Activated naive CD8-positive, alpha-beta T cell (primary cell): Measurements from ENCODE around the gene CNPY3.
"Not testable (repeated sequence)": the region's sequence is repeated elsewhere in the genome, so short reads cannot be mapped to it uniquely, and the experiment has no call there.

Experiments
- H3K27ac Mint-ChIP-seq: one replicate; pipeline ENCODE4 v1.8.0; 2021; ENCODE audit warnings: mixed read lengths
- H3K27me3 Mint-ChIP-seq: one replicate; pipeline ENCODE4 v1.8.0; 2021; ENCODE audit warnings: mixed read lengths
- H3K36me3 Mint-ChIP-seq: one replicate; pipeline ENCODE4 v1.8.0; 2021; ENCODE audit warnings: mixed read lengths
- H3K4me1 Mint-ChIP-seq: one replicate; pipeline ENCODE4 v1.8.0; 2021; ENCODE audit warnings: low read depth, mixed read lengths
- H3K4me3 Mint-ChIP-seq: one replicate; pipeline ENCODE4 v1.8.0; 2021; ENCODE audit warnings: mild to moderate bottlenecking, mixed read lengths
- H3K9me3 Mint-ChIP-seq: one replicate; pipeline ENCODE4 v1.8.0; 2021; ENCODE audit warnings: low read depth, mixed read lengths

The CNPY3 gene

GRCh38 chr6:42936398-42936797 lies 7.1 kb downstream of the CNPY3 start:
- peak overlapping the region; percentile 10 for H3K27ac Mint-ChIP-seq
- H3K4me3 Mint-ChIP-seq = no peak overlapping the region
- H3K36me3 Mint-ChIP-seq = peaks cover 7% of the 10 kb centered on the region
- H3K9me3 Mint-ChIP-seq = no peaks in the 10 kb centered on the region
- no peaks in the 10 kb centered on the region for H3K27me3 Mint-ChIP-seq
- peaks cover 48% of the 10 kb centered on the region for H3K4me1 Mint-ChIP-seq

- Mint-ChIP-seq H3K4me3 (no peak overlapping the region), H3K4me1 (peaks cover 37% of the 10 kb centered on the region), H3K36me3 (peaks cover 7% of the 10 kb centered on the region), H3K9me3 (no peaks in the 10 kb centered on the region), H3K27ac (peak overlapping the region; percentile 58), H3K27me3 (no peaks in the 10 kb centered on the region)
These were observed 8.5 kb downstream of the CNPY3 start for GRCh38 chr6:42937548-42938427.

GRCh38 chr6:42938428-42938796 lies 9.1 kb downstream of the CNPY3 start:
- peaks cover 1% of the 10 kb centered on the region for H3K36me3 Mint-ChIP-seq
- H3K27ac Mint-ChIP-seq = no peak overlapping the region
- no peaks in the 10 kb centered on the region for H3K9me3 Mint-ChIP-seq
- no peak overlapping the region for H3K4me3 Mint-ChIP-seq
- peaks cover 30% of the 10 kb centered on the region for H3K4me1 Mint-ChIP-seq
- no peaks in the 10 kb centered on the region for H3K27me3 Mint-ChIP-seq

GRCh38 chr6:42938987-42939809 lies 9.9 kb downstream of the CNPY3 start:
- Mint-ChIP-seq H3K4me3 (no peak overlapping the region), H3K27me3 (no peaks in the 10 kb centered on the region)

GRCh38 chr6:42939810-42940167 lies 10.5 kb downstream of the CNPY3 start:
- H3K9me3 Mint-ChIP-seq = no peaks in the 10 kb centered on the region
- H3K27me3 Mint-ChIP-seq = no peaks in the 10 kb centered on the region
- H3K4me1 Mint-ChIP-seq = peaks cover 18% of the 10 kb centered on the region
- no peak overlapping the region for H3K4me3 Mint-ChIP-seq
- H3K36me3 Mint-ChIP-seq = no peaks in the 10 kb centered on the region
- H3K27ac Mint-ChIP-seq = peak overlapping the region; percentile 51

More at GRCh38 chr6:42938987-42939809, 9.9 kb downstream of the CNPY3 start:
- Mint-ChIP-seq H3K36me3 (no peaks in the 10 kb centered on the region), H3K27ac (peak overlapping the region; percentile 51), H3K4me1 (peaks cover 23% of the 10 kb centered on the region), H3K9me3 (no peaks in the 10 kb centered on the region)

GRCh38 chr6:42940493-42941045 lies 11.3 kb downstream of the CNPY3 start:
- Mint-ChIP-seq H3K27ac (peak overlapping the region; percentile 46), H3K36me3 (no peaks in the 10 kb centered on the region), H3K4me3 (no peak overlapping the region)

GRCh38 chr6:42941356-42941755 lies 12.1 kb downstream of the CNPY3 start:
- not testable (repeated sequence) for H3K4me3 Mint-ChIP-seq, H3K9me3 Mint-ChIP-seq, H3K4me1 Mint-ChIP-seq, H3K27me3 Mint-ChIP-seq, H3K36me3 Mint-ChIP-seq
- H3K27ac Mint-ChIP-seq = peak overlapping the region; percentile 46

More at GRCh38 chr6:42940493-42941045, 11.3 kb downstream of the CNPY3 start:
- no peaks in the 10 kb centered on the region for H3K9me3 Mint-ChIP-seq
- no peaks in the 10 kb centered on the region for H3K27me3 Mint-ChIP-seq
- peaks cover 15% of the 10 kb centered on the region for H3K4me1 Mint-ChIP-seq

GRCh38 chr6:42942444-42942843 lies 13.2 kb downstream of the CNPY3 start:
- Mint-ChIP-seq H3K27me3 (no peaks in the 10 kb centered on the region), H3K9me3 (no peaks in the 10 kb centered on the region), H3K4me1 (peaks cover 4% of the 10 kb centered on the region), H3K4me3 (no peak overlapping the region), H3K36me3 (no peaks in the 10 kb centered on the region), H3K27ac (no peak overlapping the region)

GRCh38 chr6:42947950-42948349 lies 18.7 kb downstream of the CNPY3 start:
- Mint-ChIP-seq H3K9me3 (no peaks in the 10 kb centered on the region), H3K4me1 (no peaks in the 10 kb centered on the region), H3K4me3 (no peak overlapping the region), H3K27ac (no peak overlapping the region), H3K36me3 (peaks cover 5% of the 10 kb centered on the region), H3K27me3 (no peaks in the 10 kb centered on the region)

- no peak overlapping the region for H3K4me3 Mint-ChIP-seq
- no peaks in the 10 kb centered on the region for H3K9me3 Mint-ChIP-seq
- H3K4me1 Mint-ChIP-seq = no peaks in the 10 kb centered on the region
- no peak overlapping the region for H3K27ac Mint-ChIP-seq
- H3K36me3 Mint-ChIP-seq = peaks cover 5% of the 10 kb centered on the region
- H3K27me3 Mint-ChIP-seq = no peaks in the 10 kb centered on the region
These were observed 23.1 kb downstream of the CNPY3 start for GRCh38 chr6:42952389-42952788.

GRCh38 chr6:42954405-42954804 lies 25.1 kb downstream of the CNPY3 start:
- not testable (repeated sequence) for H3K4me3 Mint-ChIP-seq, H3K27ac Mint-ChIP-seq, H3K9me3 Mint-ChIP-seq, H3K36me3 Mint-ChIP-seq, H3K27me3 Mint-ChIP-seq, H3K4me1 Mint-ChIP-seq

GRCh38 chr6:42958125-42958524 lies 28.8 kb downstream of the CNPY3 start:
- Mint-ChIP-seq H3K36me3 (no peaks in the 10 kb centered on the region), H3K4me1 (peaks cover 15% of the 10 kb centered on the region), H3K27ac (no peak overlapping the region), H3K9me3 (no peaks in the 10 kb centered on the region), H3K27me3 (no peaks in the 10 kb centered on the region), H3K4me3 (no peak overlapping the region)

- Mint-ChIP-seq H3K27ac (no peak overlapping the region), H3K27me3 (no peaks in the 10 kb centered on the region), H3K4me1 (peaks cover 16% of the 10 kb centered on the region), H3K4me3 (peak overlapping the region; percentile 78), H3K9me3 (no peaks in the 10 kb centered on the region), H3K36me3 (no peaks in the 10 kb centered on the region)
These were observed 30.6 kb downstream of the CNPY3 start for GRCh38 chr6:42959917-42960242.

GRCh38 chr6:42960243-42961019 lies 31.2 kb downstream of the CNPY3 start, which contains the start of gene GNMT:
GNMT (plus strand) TSS chr6:42960754; CDS start chr6:42960768, 14 bp downstream.
- peaks cover 16% of the 10 kb centered on the region for H3K4me1 Mint-ChIP-seq
- H3K4me3 Mint-ChIP-seq = peak within 1 kb of the TSS; percentile 78
- no peak within 1 kb of the TSS for H3K27ac Mint-ChIP-seq
- no peaks in the 10 kb centered on the region for H3K36me3 Mint-ChIP-seq
- no peaks in the 10 kb centered on the region for H3K9me3 Mint-ChIP-seq
- H3K27me3 Mint-ChIP-seq = no peaks in the 10 kb centered on the region
